ENCODE measurements around the gene TRMT13.
A peak's percentile ranks its signal among the peaks of the same experiment; 100 is the strongest.

Gene TRMT13, protein sequence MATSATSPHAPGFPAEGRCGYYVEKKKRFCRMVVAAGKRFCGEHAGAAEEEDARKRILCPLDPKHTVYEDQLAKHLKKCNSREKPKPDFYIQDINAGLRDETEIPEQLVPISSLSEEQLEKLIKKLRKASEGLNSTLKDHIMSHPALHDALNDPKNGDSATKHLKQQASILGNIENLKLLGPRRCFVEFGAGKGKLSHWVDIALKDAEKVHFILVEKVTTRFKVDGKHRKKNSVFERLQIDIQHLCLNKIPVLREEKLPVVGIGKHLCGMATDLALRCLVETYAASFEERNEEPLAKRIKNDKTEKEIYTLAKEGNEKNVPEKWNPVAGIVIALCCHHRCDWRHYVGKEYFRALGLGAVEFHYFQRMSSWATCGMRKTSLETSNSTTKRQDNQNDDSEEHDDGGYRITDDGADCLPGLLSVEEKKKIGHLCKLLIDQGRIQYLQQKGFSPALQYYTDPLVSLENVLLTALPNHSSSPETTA

DNA sequence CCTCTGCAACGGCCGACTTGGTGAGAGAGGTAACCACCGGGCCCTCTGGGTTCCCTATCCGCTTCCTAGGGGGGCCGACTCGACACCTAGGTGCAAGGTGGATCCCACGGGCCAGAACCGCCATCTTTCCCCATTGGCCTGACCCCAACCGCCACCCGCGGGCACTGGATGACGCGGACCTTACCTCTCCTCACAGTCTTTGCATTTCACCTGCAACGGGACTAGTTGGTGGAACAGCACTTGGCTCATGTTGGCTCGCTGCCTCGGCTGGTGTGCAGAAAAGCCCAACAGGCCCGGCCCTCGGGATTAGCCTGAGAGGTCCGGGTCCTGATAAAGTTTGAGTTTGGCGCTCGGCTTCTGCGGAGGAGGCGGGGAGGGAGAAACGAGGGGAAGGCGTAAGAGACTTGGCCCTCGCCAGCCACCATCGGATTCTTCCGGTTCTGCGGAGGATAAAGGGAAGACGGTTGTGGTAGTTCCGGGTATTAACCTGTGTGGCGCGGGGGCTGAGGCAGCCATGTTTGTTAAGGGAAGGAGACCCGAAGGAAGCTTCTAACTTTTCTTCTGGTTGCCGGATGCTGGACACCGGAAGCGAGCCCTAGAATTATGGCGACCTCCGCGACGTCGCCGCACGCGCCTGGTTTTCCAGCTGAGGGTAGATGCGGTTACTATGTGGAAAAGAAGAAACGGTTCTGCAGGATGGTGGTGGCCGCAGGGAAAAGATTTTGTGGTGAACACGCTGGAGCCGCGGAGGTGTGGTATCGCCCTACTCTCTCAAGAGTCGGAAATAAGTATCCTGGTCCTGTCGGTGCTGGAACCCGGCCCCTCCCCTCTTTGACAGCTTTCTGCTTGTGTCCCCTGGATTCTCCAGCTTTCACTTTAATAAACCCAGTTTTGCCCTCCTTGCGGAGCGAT lies at the start of gene TRMT13, which contains the start of gene SASS6:
Gene TRMT13 (plus strand): TSS at position 598 of the 912 bp plus-strand sequence. CDS start 6 bp downstream, at position 604.
Gene SASS6 (minus strand): TSS at position 365 of the 912 bp plus-strand sequence. CDS start 116 bp downstream, at position 249.
- H3K27me3 Mint-ChIP-seq: no peaks in the 10 kb centered on the region
- peak within 1 kb of the TSS; percentile 95 to 98 for H3K4me3 Mint-ChIP-seq
- ATAC-seq (peak; percentile 98), DNase-seq (peak; percentile 90 to 96)
- H3K27ac Mint-ChIP-seq: peak within 1 kb of the TSS; percentile 97 to 99
- no peaks in the 10 kb centered on the region for H3K9me3 Mint-ChIP-seq
- peaks cover 39% of the 10 kb centered on the region for H3K4me1 Mint-ChIP-seq

DNA sequence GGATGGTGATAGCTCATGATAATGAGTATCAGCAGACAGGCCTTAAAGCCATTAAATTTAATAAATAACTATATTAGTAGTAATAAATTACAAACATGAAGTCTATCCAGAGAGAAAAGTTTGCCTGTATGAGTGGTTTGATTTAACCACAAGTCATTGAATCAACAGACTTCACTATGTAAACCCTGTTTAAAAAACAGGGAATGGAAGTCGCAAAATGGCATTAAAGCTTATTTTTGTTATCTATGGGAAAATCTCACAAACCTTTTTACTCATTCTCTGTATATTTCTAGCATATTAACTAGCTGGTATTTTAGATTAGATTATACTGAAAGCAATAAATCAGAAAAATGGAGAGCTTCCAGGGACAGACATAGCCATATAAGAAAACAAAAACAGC lies 45.6 kb upstream of the TRMT13 start:
- Mint-ChIP-seq H3K27me3 (no peaks in the 10 kb centered on the region), H3K9me3 (no peaks in the 10 kb centered on the region), H3K27ac (no peak overlapping the region), H3K4me3 (no peak overlapping the region), H3K4me1 (no peaks in the 10 kb centered on the region)
- ATAC-seq: no peak
- no peak for DNase-seq

DNA sequence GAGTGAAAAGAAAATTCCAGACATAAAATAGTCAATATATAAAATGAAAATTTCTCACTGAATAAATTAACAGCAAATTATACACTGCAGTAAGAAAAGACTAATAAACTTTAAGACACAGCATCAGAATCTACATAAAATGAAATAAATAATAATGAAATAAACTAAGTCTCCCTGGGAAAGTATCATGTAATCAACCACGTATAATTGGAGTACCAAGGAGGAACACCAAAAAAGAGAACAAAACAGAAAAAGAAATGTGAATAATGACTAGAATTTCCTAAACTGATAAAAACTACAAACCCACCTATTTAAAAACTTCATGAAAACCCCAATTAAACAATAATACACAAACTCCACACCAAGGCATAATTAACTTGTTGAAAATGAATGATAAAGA lies 43.9 kb upstream of the TRMT13 start:
- no peak for ATAC-seq
- no peaks in the 10 kb centered on the region for H3K9me3 Mint-ChIP-seq
- no peak for DNase-seq
- H3K4me3 Mint-ChIP-seq: no peak overlapping the region
- no peak overlapping the region for H3K27ac Mint-ChIP-seq
- H3K4me1 Mint-ChIP-seq: no peaks in the 10 kb centered on the region
- no peaks in the 10 kb centered on the region for H3K27me3 Mint-ChIP-seq

DNA sequence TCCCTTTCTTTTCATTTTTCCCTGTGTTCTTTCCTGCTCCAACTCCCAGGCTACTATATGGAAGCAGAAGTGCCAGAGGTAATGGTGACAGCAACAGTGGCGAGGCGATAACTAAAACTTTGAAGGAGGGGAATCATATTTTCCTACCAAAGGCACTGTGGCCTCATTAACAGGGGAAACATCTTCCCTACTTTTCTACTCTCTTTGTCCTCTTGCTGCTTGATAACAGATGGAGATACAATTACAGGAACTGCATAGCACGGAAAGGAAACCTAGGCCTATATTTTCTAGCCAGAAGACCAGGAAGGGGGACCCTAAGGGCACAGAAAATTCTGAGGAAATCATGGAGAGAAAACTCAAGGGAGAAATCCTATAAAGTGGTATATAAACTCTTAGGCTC lies 42.5 kb upstream of the TRMT13 start:
- no peaks in the 10 kb centered on the region for H3K4me1 Mint-ChIP-seq
- H3K27ac Mint-ChIP-seq: peak overlapping the region in 1 of 2 donors; percentile 42
- H3K9me3 Mint-ChIP-seq: no peaks in the 10 kb centered on the region
- DNase-seq (no peak), ATAC-seq (no peak)
- no peaks in the 10 kb centered on the region for H3K27me3 Mint-ChIP-seq
- no peak overlapping the region for H3K4me3 Mint-ChIP-seq

DNA sequence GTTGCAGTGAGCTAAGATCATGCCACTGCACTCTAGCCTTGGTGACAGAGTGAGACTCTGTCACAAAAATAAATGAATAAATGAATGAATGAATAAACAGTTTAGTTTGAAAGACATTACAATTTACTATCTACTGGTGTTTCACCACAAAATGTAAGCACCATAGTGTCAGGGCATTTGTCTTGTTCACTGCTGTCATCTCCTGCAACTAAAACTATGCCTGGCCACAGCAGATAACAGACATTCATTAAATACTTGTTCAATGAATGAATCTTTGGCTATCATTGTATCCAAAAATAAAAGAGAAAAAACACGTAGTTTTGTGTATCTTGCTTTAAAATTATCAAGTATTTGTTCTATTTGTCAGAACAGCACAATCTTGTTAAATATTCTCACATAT lies 32.8 kb upstream of the TRMT13 start:
- no peaks in the 10 kb centered on the region for H3K27me3 Mint-ChIP-seq

DNA sequence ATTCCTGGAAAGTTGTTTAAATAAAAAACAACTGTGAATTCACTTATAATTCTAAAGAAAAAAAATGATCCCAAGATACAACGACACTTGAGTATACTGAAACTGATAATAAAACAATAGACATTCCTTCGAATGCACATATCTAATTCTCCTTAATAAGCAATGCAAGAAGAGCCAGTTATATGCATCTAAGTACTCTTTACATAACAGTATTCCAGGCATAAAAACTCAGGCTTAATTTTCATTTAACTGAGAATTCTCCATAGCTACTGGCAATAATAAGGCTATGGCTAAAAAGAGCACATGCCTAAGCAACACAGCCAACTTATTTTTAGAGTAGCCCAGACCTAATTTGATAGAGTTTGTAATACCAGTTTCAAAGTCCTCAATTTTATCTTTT lies 31.4 kb upstream of the TRMT13 start:
- Mint-ChIP-seq H3K27ac (no peak overlapping the region), H3K27me3 (no peaks in the 10 kb centered on the region)

More for the DNA sequence above, 32.8 kb upstream of the TRMT13 start:
- H3K4me1 Mint-ChIP-seq: no peaks in the 10 kb centered on the region
- H3K9me3 Mint-ChIP-seq: no peaks in the 10 kb centered on the region
- no peak overlapping the region for H3K4me3 Mint-ChIP-seq
- DNase-seq: no peak
- ATAC-seq: no peak
- H3K27ac Mint-ChIP-seq: no peak overlapping the region

DNA sequence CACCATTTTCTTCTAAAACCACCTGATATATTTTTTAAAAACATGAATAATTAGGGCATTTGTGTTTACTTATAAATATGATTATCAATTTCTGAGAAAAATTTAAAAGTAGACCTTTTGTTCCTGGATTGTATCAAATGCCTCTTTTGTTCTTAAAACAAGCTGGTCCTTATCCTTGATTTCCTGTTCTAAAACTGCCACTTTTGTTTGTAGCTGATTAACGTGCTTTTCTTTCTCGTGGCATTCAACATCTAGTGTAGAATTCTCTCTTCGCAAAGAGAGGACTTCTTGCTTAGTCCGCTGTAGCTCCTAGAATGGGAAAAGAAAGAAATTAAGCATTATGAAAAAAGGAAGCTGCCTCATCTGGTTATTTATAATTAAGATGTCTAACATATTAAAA lies 25.3 kb upstream of the TRMT13 start:
- Mint-ChIP-seq H3K27ac (no peak overlapping the region), H3K4me1 (peaks cover 6% of the 10 kb centered on the region), H3K4me3 (no peak overlapping the region), H3K9me3 (no peaks in the 10 kb centered on the region), H3K27me3 (no peaks in the 10 kb centered on the region)
- DNase-seq (no peak), ATAC-seq (no peak)

More for the DNA sequence above, 31.4 kb upstream of the TRMT13 start:
- Mint-ChIP-seq H3K9me3 (no peaks in the 10 kb centered on the region), H3K4me1 (no peaks in the 10 kb centered on the region), H3K4me3 (no peak overlapping the region)
- no peak for DNase-seq
- ATAC-seq: no peak

DNA sequence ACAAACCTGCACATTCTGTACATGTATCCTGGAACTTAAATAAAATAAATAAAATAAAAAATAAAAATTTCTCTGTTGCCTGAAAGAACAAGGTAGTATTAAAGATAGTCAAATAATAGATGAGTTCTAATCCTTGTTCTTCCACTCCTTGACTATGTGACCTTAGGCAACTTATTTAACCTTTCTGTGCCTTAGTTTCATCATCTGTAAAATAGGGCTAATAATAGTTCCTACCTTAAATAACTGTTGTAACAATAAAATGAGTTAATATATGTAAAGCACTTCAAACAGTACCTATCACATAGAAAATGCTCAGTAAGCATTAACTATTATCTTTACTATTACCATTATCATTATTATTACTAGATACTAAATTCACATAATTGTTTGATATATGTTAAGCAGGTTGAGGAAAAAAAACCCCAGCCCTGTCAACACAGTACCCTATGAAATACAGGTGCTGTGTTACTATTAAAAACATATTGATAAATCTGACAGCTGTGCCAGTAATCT lies 23.4 kb upstream of the TRMT13 start:
- H3K9me3 Mint-ChIP-seq: no peaks in the 10 kb centered on the region
- no peaks in the 10 kb centered on the region for H3K27me3 Mint-ChIP-seq
- DNase-seq (no peak), ATAC-seq (no peak)
- no peak overlapping the region for H3K27ac Mint-ChIP-seq
- H3K4me3 Mint-ChIP-seq: no peak overlapping the region
- H3K4me1 Mint-ChIP-seq: peaks cover 6% of the 10 kb centered on the region

DNA sequence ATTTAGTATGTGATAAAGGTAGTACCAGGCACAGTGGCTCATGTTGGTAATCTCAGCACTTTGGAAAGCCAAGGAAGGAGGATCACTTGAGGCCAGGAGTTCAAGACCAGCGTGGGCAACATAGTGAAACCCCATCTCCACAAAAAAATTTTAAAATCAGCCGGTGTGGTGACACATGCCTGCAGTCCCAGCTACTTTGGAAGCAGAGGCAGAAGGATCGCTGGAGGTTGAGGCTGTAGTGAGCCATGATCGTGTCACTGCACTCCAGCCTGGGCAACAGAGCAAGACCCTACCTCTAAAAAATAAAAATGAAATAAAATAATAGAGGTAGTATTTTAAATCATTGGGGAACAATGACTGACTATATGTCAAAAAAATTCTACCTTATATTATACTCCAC lies 17.4 kb upstream of the TRMT13 start:
- no peaks in the 10 kb centered on the region for H3K27me3 Mint-ChIP-seq
- H3K9me3 Mint-ChIP-seq: no peaks in the 10 kb centered on the region
- H3K4me1 Mint-ChIP-seq: no peaks in the 10 kb centered on the region
- no peak overlapping the region for H3K27ac Mint-ChIP-seq
- no peak overlapping the region for H3K4me3 Mint-ChIP-seq
- no peak for ATAC-seq
- DNase-seq: no peak

DNA sequence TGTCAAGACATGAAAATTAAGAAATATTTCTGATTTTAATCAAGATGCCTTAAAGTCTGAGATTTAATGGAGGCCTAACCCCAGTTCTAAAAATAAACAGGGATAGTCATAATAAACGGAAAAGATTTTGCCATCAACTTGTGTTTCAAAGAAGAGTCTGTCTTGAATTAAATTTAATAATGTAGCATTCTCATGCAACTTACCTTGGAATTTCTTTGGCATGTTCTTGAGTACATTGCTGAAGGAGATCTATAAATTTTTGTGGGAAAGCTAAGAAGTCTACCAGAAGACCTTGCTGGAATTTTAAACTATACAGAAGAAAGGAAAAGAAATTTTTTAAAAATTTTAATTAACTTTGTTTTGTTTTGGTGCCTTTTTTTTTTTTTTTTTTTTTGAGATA lies 10.8 kb upstream of the TRMT13 start:
- Mint-ChIP-seq H3K27me3 (no peaks in the 10 kb centered on the region), H3K4me3 (no peak overlapping the region), H3K9me3 (no peaks in the 10 kb centered on the region), H3K4me1 (no peaks in the 10 kb centered on the region), H3K27ac (no peak overlapping the region)
- DNase-seq (no peak), ATAC-seq (no peak)

DNA sequence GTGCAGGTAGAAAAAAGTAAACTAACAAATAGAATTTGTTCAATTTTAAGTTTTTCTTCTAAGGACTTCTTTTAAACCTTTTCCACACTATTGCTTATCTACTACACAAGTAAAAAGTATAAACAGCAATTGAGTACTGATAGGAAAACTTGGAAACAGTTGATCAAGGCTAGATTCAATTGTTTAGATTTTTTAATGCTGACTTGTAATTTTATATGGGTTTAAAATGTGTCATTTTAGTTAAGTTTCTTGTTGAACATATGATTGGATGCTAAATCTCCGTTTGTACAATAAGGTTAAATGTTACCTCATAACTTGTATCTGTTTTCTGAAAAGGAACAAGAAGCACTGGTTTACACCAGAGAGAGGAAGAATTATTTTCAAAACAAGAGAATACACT lies 5.7 kb upstream of the TRMT13 start:
- ATAC-seq: no peak

DNA sequence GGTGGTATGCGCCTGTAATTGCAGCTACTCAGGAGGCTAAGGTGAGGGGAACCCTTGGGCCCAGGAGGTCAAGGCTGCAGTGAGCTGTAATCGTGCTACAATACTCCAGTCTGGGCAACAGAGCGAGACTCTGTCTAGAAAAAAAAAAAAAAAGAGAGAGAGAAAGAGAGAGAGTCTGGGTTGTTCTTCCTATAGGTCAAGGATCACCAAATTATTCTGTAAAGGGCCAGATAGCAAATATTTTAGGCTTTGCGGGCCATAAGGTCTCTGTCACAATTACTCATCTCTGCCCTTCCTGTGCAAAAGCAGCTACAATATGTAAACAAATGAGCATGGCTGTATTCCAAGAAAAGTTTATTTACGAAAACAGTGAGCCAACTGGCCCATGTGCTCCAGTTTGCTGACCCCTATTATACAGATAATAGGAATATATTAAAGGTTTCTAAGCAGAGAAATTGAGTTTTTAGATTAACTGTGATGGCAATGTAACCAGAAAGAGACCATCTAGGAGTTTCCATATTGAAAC lies 2.3 kb upstream of the TRMT13 start:
- ATAC-seq (no peak), DNase-seq (no peak)
- Mint-ChIP-seq H3K9me3 (no peaks in the 10 kb centered on the region), H3K4me1 (peaks cover 39% of the 10 kb centered on the region), H3K27ac (no peak overlapping the region), H3K27me3 (no peaks in the 10 kb centered on the region), H3K4me3 (peak overlapping the region; percentile 35 to 53)

More for the DNA sequence above, 5.7 kb upstream of the TRMT13 start:
- Mint-ChIP-seq H3K4me3 (no peak overlapping the region), H3K9me3 (no peaks in the 10 kb centered on the region), H3K27me3 (no peaks in the 10 kb centered on the region), H3K4me1 (peaks cover 29% of the 10 kb centered on the region), H3K27ac (no peak overlapping the region)
- DNase-seq: no peak

DNA sequence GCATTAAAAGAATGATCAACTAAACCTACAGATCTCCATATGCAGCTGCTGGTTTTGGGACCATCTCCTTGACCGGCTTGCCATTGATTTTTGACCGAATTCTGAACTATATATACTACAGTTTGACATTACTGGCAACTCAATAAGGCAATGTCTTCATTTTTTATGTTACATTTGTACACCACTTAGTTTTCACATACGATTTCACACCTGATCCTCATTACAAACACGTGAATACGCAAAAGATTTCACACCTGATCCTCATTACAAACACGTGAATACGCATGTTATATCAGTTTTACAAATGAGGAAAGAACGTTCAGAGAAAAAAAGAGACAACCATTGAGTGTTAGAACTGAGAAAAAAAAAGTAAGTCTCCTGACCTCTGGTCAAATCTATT lies 1.3 kb upstream of the TRMT13 start:
- DNase-seq: no peak
- Mint-ChIP-seq H3K9me3 (no peaks in the 10 kb centered on the region), H3K4me3 (peak overlapping the region; percentile 95 to 98), H3K27ac (peak overlapping the region in 1 of 2 donors; percentile 97), H3K4me1 (peaks cover 39% of the 10 kb centered on the region), H3K27me3 (no peaks in the 10 kb centered on the region)
- ATAC-seq: no peak

DNA sequence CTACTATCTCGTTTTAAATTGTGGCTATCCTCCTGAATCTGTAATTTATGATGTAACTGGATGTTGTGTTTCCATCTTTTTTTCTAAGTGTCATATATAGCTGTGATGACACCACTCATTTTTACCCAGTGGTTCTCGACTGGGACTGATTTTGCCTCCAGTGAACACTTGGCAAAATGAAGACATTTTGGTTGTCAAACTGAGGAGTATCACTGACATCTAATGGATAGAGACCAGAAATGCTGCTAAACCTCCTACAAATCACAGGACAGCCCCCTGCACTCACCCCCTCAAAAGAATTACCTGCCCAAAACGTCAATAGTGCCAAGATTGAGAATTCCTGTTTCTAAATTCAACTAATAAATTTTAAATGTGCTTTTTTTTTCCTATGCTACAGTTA lies 1.9 kb downstream of the TRMT13 start:
- no peaks in the 10 kb centered on the region for H3K27me3 Mint-ChIP-seq
- H3K4me1 Mint-ChIP-seq: peaks cover 27% of the 10 kb centered on the region
- H3K27ac Mint-ChIP-seq: no peak overlapping the region

DNA sequence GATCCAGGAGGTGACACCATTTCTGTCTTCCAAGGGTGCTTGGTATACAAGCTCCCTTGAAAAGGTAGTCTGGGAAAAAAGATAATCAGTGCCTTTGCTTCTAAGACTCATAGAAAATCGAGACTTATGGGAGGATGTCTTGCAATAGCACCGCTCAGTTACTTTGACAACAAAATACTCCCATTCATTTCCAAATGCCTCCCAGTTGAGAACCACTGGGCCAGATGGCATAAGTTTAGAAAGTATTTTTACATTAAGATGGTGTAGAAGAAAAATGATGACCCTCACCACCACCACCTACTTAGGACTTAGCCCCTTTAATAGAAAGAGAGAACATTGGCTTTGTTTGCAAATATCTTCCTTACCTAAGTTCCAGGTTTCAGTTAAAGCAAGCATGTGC lies 4.6 kb downstream of the TRMT13 start:
- Mint-ChIP-seq H3K4me3 (no peak overlapping the region), H3K27me3 (no peaks in the 10 kb centered on the region), H3K27ac (no peak overlapping the region), H3K9me3 (no peaks in the 10 kb centered on the region), H3K4me1 (peaks cover 11% of the 10 kb centered on the region)
- ATAC-seq: no peak
- no peak for DNase-seq

More for the DNA sequence above, 1.9 kb downstream of the TRMT13 start:
- DNase-seq (no peak), ATAC-seq (no peak)
- no peaks in the 10 kb centered on the region for H3K9me3 Mint-ChIP-seq
- H3K4me3 Mint-ChIP-seq: peak overlapping the region; percentile 16 to 42

Measured in stimulated activated naive CD8-positive, alpha-beta T cell treated with anti-CD3 and anti-CD28 coated beads, Interleukin-15, amount 100 ng/mL, for 72 hours (primary cell).